GM18502 (cell line): ENCODE data around the gene DACH2.

ENCODE experiments used
- ATAC-seq: cut with Tn5 transposase; IDR thresholded peaks from one replicate; pipeline ENCODE4 v1.9.1; 2021; ENCODE audit warnings: mild to moderate bottlenecking; ENCODE audit not compliant: unreplicated experiment, poor library complexity

DACH2 gene

DNA sequence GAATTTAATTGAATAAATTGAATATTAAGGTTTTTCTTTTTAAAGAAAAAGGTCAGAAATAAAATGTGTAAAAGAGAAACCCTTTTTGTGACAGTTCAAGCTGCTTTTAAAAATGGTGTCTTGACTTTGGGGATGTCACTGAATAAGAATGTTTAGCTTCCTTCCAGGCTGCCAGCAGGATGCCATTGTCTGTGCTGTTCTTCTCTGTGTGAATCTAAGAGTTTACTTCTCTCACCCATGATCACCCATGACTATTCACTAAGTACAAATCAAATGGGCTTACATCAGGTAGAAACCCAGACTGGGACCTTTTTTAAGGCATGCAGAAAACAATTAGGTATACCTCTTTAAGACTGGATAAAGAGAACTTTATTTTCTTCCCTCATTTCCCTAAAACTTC, 115.3 kb downstream of the DACH2 start:
- ATAC-seq = no peak

- ATAC-seq = no peak
These were observed 147.0 kb downstream of the DACH2 start for GRCh38 chrX:86295293-86295692.

GRCh38 chrX:86322913-86323312, 174.7 kb downstream of the DACH2 start:
- ATAC-seq = no peak

DNA sequence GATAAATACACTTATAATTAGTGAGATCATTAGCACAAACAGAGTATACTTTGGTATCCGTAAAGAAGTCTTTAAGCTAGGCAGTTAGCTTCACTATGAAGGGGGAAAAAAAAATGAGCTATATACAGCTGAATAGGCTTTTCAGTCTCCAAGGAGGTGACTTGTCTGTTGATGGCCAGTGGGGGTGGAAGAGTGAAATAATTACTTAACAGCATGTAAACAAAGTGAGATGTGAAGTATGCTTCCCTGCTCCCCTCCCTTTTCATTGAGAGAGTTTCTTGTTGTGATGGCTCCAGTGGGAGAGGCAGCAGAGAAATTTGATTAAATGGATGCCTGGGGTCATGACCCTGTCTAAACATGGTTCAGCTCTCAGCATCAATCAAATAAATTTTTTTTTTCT, 180.9 kb downstream of the DACH2 start:
- ATAC-seq = no peak

DNA sequence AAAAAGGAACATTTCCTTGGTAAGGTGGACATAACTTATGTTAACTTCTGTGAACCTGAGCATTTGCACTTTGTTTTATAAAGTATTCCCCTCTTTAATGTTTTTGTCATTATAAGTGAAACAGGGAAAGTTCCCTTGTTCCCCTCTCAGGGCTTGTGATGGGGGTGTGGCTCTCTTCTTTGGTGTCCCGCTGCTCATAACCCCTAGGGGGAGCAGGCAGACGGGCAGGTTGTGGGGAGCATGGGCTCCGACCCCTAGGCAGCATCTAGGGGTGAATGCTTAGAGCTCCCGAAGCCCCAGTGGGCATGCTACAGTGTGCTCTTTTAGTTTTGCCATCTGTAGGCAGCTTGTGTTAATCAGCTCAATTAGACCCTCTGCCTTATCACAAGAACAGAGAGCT, 200.4 kb downstream of the DACH2 start:
- ATAC-seq = no peak

DNA sequence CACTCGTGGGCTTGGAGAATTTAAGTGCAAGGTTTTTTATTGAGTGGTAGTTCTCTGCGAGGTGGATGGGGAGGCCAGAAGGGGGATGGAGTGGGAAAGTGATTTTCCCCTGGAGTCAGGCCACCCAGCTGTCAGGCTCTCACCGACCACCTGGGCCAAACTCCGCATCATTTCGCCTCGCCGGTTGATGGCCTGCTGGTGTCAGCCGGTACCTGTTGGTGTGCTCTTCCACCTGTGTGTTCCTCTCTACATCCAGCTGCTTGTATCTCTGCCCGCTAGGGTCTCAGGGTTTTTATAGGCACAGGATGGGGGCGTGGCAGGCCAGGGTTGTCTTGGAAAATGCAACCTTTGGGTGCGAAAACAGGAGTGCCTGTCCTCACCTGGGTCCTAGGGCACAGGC, 200.9 kb downstream of the DACH2 start:
- ATAC-seq = no peak

- no peak for ATAC-seq
These were observed 221.8 kb downstream of the DACH2 start for GRCh38 chrX:86369847-86370630.

DNA sequence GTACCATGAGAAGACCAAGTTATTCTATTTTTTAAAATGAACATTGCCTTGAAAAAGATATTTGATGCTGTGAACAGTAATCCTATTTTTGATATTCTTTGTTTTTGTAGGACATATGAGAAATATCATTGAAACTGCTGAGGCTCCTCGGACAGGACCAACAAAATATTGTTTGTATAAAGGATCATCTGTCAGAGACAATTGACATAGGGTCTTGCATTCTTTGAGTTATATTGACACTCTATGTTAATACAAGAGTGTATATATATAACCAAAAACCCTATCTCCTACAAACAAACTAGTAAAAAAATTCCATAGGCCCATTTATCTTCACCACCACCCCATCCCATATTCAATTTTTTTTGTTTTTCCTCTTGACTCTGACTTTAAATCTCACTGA, 222.7 kb downstream of the DACH2 start:
- ATAC-seq = no peak

GRCh38 chrX:86379209-86379608, 231.0 kb downstream of the DACH2 start:
- ATAC-seq = no peak

GRCh38 chrX:86383681-86384540, 235.7 kb downstream of the DACH2 start:
- no peak for ATAC-seq

DNA sequence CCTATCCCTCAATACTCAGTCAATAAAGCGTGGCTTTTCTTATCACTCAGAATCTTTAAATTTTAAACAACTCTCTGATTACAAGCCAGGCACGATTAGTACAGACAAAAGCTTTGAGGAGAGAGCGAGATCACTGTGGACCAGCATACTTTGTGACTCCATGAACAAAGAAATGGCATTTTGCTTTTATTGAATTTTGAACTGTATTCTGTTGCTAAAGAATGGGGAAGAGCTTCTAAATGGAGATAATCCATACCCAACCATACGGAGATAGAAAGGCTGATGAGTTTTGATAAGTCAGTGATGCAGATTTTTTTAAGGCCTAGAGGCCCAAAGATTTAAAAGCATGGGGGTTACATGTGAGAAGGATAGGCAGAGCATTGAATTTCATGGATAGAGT, 259.1 kb downstream of the DACH2 start:
- no peak for ATAC-seq

DNA sequence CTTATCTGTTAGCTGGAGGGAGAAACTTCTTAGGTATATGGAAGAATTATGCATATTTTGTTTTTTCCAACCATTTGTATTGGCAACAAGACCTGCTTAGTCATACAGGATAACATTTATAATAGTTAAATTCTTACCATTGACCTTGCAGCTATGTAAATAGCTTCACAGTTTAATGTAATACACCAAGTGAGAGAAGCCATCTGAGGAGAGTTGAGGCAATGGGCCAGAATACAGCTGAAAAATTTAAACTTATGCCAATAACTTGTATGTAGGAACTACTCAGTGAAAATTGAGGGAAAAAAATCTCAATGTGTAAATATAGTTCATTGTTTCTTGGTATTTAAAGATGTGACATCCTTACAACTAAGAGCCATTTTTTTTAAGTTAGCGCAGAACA, 273.5 kb downstream of the DACH2 start:
- no peak for ATAC-seq

DNA sequence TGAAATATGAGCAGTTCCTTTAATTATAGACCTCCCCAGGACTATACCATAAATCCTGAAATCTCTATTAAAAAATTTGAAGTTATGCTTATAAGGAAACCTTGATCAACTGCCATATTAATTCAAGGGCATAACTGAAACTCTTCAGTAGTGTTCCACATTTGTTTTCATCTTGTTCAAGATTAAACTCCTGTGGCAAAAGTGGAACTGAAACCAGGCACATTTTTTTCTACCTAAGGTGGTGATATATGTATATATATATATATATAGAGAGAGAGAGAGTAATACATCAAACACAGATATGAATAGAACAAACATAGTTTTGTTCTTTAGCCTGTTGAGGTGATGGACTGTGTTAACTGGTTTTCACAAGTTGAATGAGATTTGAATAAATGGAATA, 287.9 kb downstream of the DACH2 start:
- ATAC-seq = no peak

DNA sequence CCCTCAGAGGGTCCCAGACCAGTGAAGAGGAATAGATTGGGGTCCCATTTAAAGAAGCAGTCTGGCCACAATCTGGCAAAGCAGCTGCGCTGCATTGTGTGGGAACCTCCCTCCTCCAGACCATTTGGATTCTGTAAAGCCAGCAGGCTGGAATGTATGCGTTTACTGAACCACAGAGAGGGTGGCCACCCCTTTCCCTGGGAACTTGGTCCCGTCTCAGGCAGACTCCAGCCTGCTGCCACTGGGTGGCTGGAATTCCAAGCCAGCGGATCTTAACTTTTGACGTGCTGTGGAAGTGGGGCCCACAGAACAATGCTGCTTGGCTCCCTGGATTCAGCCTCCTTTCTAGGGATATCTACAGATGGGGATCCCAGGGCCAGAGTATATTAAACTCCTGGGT, 307.2 kb downstream of the DACH2 start:
- ATAC-seq = no peak

DNA sequence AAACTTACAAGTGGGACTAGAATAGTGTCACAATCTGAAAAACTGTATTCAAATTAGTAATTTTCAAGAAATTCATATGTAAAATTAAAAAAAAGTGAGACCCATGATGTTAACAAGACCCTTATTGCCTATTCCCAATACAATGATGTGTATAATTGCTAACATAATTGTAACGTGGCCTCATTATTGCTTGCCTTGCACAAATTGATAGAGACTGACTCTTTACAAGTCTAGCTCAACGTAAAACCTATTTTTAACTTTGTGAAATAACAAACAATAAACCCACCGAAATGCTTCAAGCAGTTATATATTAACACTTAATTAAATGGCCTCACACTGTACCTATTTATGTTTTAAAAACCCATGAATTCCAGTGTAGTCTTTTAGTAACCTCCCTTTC, 312.5 kb downstream of the DACH2 start:
- ATAC-seq = no peak

GRCh38 chrX:86504297-86504696, 356.0 kb downstream of the DACH2 start:
- no peak for ATAC-seq

- no peak for ATAC-seq
These were observed 359.1 kb downstream of the DACH2 start for GRCh38 chrX:86507331-86507730.

DNA sequence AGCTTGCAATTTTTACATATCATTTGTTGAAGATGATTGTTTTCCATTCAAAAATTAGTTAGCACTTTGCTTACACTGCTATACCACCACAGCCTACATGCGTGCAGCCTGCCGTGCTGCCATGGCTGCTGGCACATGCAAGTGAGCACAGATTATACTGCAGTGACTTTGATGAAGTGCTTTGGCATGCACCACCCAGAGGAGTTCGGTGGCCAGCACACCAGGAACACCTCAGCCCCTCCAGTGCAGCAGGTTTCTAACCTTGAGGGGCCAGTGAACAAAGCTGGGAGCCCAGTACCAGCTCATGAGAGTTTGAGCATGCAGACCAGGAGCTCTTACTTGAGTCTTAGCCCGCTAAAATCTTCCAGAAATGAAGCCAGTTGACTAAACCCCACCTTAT, 431.5 kb downstream of the DACH2 start:
- no peak for ATAC-seq

- peak; percentile 92 for ATAC-seq
These were observed 456.4 kb downstream of the DACH2 start for GRCh38 chrX:86604607-86605006.

DNA sequence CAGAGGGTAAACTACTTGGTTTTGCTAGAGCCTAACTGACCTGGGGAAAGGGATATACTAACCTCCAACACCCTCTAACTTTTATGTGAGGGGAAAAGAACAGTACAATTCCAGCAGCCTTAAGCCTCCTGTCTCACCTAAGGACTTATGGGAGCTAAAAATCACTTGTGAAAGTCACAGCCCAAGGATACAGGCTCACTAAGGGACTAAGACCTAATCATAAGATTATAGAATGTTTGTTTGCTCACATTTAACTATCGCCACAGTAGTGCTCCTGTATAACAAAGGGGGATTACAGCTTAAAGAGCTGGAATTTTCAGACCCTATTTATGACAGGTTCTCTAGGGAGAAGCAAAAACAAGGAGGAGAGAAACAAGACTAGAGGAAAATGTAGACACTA, 548.7 kb downstream of the DACH2 start:
- ATAC-seq = no peak

DNA sequence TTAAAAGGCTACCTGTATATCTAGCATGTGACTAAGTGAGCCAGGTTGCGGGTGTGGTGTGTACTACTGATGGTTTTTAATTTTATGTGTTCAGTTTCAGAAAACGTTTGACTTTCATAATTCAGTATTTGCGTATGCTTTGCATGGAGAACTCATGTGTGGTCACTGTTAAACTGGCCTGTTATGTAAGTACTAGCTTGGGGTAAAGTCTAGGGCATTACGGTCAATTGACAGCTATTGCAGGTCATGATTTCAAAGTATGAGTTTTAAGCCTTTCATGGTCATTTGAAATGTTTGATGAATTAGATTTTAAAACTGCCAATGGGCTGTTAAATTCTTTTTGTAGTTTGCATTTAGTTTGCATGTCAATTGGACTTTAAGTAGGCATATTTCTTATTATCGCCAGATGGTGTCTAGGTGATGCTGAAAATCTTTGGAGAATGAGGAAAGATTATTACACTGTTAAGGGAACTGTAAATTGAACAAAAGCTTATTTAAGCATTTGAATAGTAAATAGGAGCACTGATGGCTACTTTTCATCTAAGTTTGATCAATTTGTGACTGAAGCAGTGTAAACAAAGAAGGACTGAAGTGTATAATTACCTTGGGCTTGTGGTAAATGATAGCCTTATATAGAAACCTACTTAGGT, 563.4 kb downstream of the DACH2 start:
- no peak for ATAC-seq
